Stimulated activated CD4-positive, alpha-beta T cell treated with anti-CD3 and anti-CD28 coated beads, Interleukin-1b, Interleukin-23, amount 100 ng/mL, for 24 hours (primary cell): Measurements from ENCODE around the gene REN.

Experiments used
- DNase-seq, 4 experiments: peaks; one replicate each; pipeline ENCODE4 v3.0.0-alpha.2; 2020; ENCODE audit warnings: low read depth in 4 of 4, low spot score in 1 of 4

Gene REN

GRCh38 chr1:204154568-204155255 is 11.4 kb downstream of the REN start:
- no peak for DNase-seq

- DNase-seq, result no peak
Measured at GRCh38 chr1:204153667-204154066, 12.5 kb downstream of the REN start.

GRCh38 chr1:204152310-204153044 is 13.7 kb downstream of the REN start:
- no peak for DNase-seq

GRCh38 chr1:204151552-204152309 is 14.4 kb downstream of the REN start, which contains the start of gene ETNK2:
TSS of gene ETNK2 (minus strand) at chr1:204152044. CDS start at chr1:204151852, 192 bp downstream.
- DNase-seq, result peak; percentile 5 to 28 (median 22)

- no peak for DNase-seq
Measured at GRCh38 chr1:204150702-204151551, 15.2 kb downstream of the REN start.

GRCh38 chr1:204149635-204150565 is 16.2 kb downstream of the REN start:
- DNase-seq, result no peak

- no peak for DNase-seq
Measured at GRCh38 chr1:204149107-204149506, 17.0 kb downstream of the REN start.

GRCh38 chr1:204147406-204148383 is 18.4 kb downstream of the REN start:
- no peak for DNase-seq

- DNase-seq, result no peak
Measured at GRCh38 chr1:204146965-204147364, 19.2 kb downstream of the REN start.

GRCh38 chr1:204146309-204146708 is 19.8 kb downstream of the REN start:
- no peak for DNase-seq

GRCh38 chr1:204145033-204145504 is 21.1 kb downstream of the REN start:
- no peak for DNase-seq

- no peak for DNase-seq
Measured at GRCh38 chr1:204143276-204144041, 22.7 kb downstream of the REN start.

GRCh38 chr1:204142032-204142974 is 23.8 kb downstream of the REN start:
- DNase-seq, result no peak

- DNase-seq, result no peak
Measured at GRCh38 chr1:204141131-204141530, 25.0 kb downstream of the REN start.

GRCh38 chr1:204139952-204140351 is 26.2 kb downstream of the REN start:
- DNase-seq, result no peak

- no peak for DNase-seq
Measured at GRCh38 chr1:204139088-204139487, 27.0 kb downstream of the REN start.

GRCh38 chr1:204136814-204137213 is 29.3 kb downstream of the REN start:
- no peak for DNase-seq
